Sigmoid colon (tissue), 3 donors: ENCODE measurements around the gene FBXL4.

ENCODE experiments used
- CTCF ChIP-seq, 4 experiments: fragments of 450-650 bp in 3 of 4; fragments of 200-600 bp in 1 of 4; IDR thresholded peaks; one replicate each; pipeline ENCODE4 v1.5.1; 2016 to 2019; ENCODE audit warnings: antibody characterized with exemption in 4 of 4, mild to moderate bottlenecking in 3 of 4, moderate library complexity in 2 of 4
- POLR2A ChIP-seq, 2 donors: fragments of 450-650 bp; IDR thresholded peaks; one replicate each; pipeline ENCODE4 v1.6.1; 2016; ENCODE audit warnings: antibody characterized with exemption in 2 of 2, mild to moderate bottlenecking in 2 of 2, moderate library complexity in 2 of 2

GRCh38 chr6:98904096-98904495 lies 43.6 kb downstream of the FBXL4 start:
- no peak for TF ChIP-seq POLR2A (IDR thresholded peaks at IDR 0.05)
- no peak for TF ChIP-seq CTCF (IDR thresholded peaks at IDR 0.05)
